GM21367 (cell line): ENCODE results near the gene PARP4.
"Not testable (repeated sequence)": the region's sequence is repeated elsewhere in the genome, so short reads cannot be mapped to it uniquely, and the experiment has no call there.

Source experiments
- ATAC-seq: cut with Tn5 transposase; IDR thresholded peaks from one replicate; pipeline ENCODE4 v1.9.1; 2021; ENCODE audit not compliant: unreplicated experiment

PARP4 gene

DNA sequence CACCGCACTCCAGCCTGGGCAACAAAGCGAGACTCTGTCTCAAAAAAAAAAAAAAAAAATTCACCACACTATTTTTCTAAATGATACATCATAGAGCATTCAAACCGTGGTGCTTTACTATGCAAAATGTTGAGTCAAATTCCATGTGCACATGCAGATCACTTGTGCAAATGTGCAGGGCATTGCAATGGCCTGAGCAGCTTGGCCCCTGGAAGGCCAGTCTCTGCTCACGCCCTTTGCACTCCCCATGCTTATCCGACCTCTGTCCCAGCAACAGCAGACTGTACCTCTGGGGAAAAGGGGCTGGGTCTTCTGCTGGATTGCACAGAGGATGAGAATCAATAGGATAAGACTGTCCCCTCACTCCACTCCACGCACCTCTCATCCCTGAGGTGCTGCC lies 58.5 kb downstream of the PARP4 start:
- ATAC-seq: no peak

DNA sequence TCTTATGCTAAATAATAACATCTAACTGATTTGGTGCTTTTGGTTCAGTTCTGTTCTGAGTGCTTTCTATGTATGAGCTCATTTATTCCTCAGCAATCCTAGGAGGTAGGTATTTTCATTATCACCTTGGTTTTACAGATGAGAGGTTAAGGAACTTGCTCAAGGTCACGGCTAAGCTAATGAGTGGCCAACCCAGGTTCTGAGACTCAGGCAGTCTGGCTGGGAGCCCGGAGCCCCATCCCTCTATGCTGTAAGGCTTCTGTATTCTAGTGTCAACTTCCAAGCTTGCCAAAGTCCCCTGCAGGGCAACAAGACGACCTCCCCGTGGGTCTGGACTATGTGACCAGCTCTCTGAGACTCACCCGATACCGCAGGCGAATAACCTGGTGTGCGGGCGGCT lies 60.5 kb downstream of the PARP4 start:
- ATAC-seq: no peak

- no peak for ATAC-seq
These were observed 62.0 kb downstream of the PARP4 start for GRCh38 chr13:24450530-24450929.

DNA sequence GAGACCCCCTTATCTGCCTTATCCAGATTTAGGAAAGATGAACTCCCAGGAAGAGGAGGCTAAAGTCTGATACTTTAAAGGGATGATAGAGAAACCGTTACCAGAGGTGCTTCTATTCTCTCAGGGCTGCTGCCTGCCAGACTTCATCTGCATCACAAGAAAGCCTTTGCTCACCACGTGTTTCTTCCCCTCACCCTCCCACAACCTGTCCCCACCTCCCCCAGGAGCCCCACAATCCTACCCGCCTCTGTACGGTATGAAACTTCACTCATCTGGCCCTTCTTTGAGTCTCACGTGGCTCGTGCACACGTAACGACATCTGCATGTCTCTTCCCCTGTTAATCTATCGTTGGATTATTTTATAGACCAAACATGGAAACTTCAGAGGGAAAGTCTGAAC lies 67.7 kb downstream of the PARP4 start:
- ATAC-seq: not testable (repeated sequence)

DNA sequence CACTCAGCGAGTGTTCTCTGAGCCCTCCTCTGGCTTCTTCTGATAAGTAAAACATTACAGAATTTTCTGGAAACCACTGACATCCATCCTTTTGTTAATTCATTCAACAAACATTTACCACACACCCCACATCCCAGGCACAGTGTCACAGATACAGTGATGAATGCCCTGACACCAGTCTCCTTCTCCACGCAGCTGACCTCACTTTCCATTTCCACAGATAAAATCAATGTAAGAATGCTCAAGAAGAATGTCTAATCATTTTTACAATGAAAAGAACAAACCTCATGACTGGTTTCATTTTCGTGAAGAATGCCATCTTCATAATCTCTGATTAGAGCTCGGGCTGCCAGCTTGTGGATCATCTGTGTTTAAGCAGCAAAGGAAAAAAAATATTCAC lies 69.2 kb downstream of the PARP4 start:
- no peak for ATAC-seq

GRCh38 chr13:24426045-24426444 lies 86.5 kb downstream of the PARP4 start:
- ATAC-seq: not testable (repeated sequence)

- ATAC-seq: not testable (repeated sequence)
These were observed 92.9 kb downstream of the PARP4 start for GRCh38 chr13:24419668-24420067.

- no peak for ATAC-seq
These were observed 104.7 kb downstream of the PARP4 start for GRCh38 chr13:24407844-24408243.

- ATAC-seq: no peak
These were observed 106.1 kb downstream of the PARP4 start for GRCh38 chr13:24406524-24406923.

DNA sequence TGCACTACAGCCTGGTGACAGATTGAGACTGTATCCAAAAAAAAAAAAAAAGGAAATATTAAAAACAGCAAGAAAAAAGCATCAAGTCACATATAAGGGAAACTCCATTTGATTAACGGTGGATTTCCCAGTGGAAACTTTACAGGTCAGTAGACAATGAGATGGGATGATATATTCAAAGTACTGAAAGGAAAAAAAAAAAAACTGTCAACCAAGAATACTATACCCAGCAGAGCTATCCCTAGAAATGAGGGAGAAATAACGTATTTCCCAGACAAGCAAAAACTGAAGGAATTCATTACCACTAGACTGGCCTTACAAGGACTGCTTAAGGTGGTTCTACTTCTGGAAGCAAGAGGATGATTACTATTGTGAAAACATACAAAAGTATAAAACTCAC lies 115.8 kb downstream of the PARP4 start:
- no peak for ATAC-seq

GRCh38 chr13:24392972-24393371 lies 119.6 kb downstream of the PARP4 start:
- ATAC-seq: no peak

- ATAC-seq: not testable (repeated sequence)
These were observed 120.6 kb downstream of the PARP4 start for GRCh38 chr13:24391771-24392683.

DNA sequence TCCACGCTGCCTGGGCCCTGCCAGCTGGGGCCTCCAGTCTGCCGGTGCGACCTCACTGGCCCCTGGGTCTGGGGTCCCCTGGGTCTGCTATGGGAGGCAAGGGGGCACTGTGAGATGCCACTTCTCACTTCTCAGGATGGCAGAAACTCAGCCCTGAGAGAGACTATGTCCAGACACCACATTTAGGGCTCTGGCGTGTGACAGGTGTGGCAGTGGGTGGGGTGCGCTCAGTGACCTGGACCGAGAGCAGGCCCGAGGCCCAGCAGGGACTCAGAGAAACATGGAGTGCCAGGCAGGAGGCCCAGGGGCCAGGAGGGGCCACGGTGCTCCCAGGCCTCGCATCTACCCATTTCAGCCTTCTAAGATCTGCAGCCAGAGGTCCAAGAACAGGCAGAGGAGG lies 121.8 kb downstream of the PARP4 start:
- ATAC-seq: not testable (repeated sequence)

DNA sequence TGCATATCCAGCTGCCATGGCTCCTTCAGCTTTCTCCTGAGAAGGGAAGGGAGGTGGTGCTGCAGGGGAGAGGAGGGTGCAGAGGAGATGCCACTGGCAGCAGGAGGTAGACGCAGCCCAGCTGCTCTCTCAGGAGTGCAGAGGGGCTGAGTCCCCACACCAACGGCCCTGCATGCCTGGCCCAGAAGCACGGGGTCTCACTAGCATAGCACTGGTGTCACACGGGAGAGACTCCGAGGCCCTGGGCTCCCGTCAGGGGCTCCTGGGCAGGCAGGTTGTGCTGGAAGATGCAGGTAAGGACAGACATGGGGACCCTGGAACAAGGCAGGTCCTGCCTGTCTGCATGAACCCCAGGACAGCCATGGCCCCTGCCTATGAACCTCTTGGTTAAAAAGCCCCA lies 123.1 kb downstream of the PARP4 start:
- no peak for ATAC-seq

- ATAC-seq: not testable (repeated sequence)
These were observed 123.8 kb downstream of the PARP4 start for GRCh38 chr13:24388743-24389142.

GRCh38 chr13:24386816-24387708 lies 125.5 kb downstream of the PARP4 start:
- no peak for ATAC-seq

- ATAC-seq: no peak
These were observed 126.7 kb downstream of the PARP4 start for GRCh38 chr13:24385902-24386301.

DNA sequence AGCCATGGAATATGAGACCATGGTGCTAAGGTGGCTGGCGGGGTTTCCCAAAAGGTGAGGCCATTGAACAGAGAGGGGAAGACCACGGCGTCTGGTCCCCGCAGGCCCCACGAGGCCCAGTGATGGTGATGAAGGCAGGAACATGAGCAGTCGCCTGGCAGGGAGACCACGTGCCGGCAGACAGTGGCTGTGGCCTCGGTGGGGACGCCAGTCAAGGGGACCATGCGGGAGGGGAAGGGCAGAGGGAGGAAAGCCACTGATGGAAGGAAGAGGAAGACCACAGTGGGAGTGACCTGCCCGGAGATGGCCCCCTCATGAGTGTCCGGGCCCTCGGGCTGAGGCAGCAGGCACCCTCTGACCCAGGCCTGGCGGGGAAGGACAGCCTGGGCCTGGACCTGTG lies 127.6 kb downstream of the PARP4 start:
- ATAC-seq: not testable (repeated sequence)

GRCh38 chr13:24384091-24384490 lies 128.5 kb downstream of the PARP4 start:
- ATAC-seq: not testable (repeated sequence)

- no peak for ATAC-seq
These were observed 130.9 kb downstream of the PARP4 start for GRCh38 chr13:24381541-24382265.

GRCh38 chr13:24380881-24381280 lies 131.7 kb downstream of the PARP4 start:
- ATAC-seq: not testable (repeated sequence)
